GM18868 (cell line): ENCODE data around the gene MYO9A.
"Not testable (repeated sequence)": the region's sequence is repeated elsewhere in the genome, so short reads cannot be mapped to it uniquely, and the experiment has no call there.

ENCODE experiments used
- ATAC-seq: cut with Tn5 transposase; IDR thresholded peaks from one replicate; pipeline ENCODE4 v1.9.1; 2021; ENCODE audit warnings: mild to moderate bottlenecking, moderate library complexity; ENCODE audit not compliant: unreplicated experiment

Gene MYO9A

DNA sequence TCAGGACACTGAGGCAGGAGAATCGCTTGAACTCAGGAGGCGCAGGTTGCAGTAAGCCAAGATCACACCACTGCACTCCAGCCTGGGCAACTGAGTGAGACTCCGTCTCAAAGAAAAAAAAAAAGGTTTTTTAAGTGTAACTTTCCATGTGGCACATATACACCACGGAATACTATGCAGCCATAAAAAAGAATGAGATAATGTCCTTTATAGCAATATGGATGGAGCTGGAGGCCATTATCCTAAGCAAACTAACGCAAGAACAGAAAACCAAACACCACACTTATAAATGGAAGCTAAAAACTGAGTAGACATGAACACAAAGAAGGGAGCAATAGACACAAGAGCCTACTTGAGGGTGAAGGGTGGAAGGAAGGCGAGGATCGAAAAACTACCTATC, 64.7 kb downstream of the MYO9A start:
- ATAC-seq: not testable (repeated sequence)

DNA sequence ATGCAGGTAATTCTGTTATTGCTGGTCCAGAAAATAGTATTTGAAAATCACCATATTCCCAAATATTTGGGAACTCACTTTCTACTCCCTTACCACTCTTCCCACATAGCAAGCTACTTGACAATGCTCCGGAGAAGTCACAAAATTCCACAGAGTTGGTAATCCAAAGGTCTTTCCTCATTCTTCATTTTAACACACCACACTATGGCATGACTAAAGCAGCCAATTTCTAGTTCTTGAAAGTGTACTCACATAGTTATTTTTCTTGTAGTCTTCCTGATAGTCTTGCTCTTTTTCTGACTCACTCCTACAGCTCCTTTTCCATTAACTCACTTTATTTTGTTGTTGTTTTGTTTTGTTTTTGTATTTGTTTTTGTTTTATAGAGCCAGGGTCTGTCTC, 67.2 kb downstream of the MYO9A start:
- no peak for ATAC-seq

DNA sequence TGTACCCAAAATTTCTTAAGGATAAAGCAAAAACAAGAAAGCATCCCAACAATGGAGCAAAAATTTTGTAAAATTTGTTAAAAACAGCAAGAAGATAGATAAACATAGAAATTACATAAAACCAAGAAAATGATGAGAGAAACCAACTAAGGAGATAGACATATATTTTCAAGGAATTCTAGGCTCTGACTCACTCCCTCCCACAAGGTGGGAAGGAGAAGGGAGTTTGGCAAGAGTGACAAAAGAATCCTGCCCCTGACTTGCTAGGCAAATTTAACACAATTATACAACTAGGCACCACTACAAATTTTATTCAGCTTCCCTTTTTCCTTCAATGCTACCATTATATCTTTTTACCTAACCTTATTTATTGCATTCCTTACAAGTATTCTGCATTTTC, 70.9 kb downstream of the MYO9A start:
- no peak for ATAC-seq

DNA sequence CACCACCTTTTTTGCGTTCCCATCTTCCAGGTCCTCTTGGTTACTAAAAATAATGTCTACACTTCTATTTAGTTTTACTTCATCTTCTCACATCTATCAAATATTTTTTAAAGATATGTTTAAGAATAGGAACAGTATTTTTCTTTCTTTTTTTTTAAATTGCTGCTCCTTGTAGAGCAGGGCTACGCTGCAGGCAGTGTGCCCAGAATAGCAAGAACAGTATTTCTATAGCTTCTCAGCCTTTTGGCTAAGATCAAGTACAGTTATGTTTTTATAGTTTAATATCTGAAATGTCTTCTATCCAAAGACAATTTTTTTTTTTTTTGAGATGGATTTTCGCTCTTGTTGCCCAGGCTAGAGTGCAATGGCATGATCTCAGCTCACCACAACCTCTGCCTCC, 73.0 kb downstream of the MYO9A start:
- ATAC-seq: no peak

DNA sequence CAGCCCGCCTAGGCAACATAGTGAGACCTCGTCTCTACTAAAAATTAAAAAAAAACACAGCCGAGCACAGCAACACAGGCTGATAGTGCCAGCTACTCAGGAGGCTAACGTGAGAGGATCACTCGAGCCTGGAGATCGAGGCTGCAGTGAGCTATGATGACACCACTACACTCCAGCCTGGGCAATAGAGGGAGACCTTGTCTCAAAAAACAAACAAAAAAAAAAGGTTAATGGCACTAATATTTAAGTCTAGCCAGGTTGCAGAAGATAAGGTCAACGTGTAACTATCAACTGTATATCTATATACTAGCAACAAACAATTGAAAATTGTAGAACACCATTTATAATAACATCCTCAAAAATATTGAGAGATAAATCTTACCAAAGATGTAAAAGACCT, 75.1 kb downstream of the MYO9A start:
- no peak for ATAC-seq

DNA sequence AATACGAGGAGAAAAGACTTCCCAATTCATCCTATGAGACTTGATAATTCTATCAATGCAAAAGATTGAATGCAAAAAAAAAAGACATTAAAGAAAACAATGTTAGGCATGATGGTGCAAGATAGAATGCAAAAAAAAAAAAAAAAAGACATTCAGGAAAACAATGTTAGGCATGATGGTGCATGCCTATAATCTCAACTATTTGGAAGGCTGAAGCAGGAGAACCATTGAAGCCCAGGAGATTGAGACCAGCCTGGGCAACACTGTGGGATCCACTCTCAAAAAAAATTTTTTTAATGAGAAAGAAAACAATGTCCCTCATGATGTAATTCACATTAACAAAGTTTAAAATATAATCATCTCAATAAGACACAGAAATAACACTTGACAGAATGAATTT, 75.9 kb downstream of the MYO9A start:
- no peak for ATAC-seq

DNA sequence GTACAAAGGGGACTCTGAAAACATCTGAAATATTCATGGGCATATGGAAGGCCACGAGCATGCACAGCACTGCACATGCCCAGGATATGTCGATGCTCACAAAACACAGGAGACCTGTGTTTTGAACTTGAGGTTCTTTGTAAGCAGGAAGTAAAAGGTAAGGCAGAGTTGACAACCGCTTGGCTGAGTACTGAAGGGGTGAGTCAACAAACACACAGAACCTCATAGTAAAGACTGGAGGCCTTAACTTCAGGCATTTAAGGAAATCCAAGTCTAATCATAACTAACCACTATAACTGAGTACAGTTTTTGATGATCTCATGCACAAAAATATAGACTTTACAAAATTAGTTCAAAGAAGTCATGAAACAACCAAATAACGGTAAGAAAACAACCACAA, 80.6 kb downstream of the MYO9A start:
- ATAC-seq: no peak

DNA sequence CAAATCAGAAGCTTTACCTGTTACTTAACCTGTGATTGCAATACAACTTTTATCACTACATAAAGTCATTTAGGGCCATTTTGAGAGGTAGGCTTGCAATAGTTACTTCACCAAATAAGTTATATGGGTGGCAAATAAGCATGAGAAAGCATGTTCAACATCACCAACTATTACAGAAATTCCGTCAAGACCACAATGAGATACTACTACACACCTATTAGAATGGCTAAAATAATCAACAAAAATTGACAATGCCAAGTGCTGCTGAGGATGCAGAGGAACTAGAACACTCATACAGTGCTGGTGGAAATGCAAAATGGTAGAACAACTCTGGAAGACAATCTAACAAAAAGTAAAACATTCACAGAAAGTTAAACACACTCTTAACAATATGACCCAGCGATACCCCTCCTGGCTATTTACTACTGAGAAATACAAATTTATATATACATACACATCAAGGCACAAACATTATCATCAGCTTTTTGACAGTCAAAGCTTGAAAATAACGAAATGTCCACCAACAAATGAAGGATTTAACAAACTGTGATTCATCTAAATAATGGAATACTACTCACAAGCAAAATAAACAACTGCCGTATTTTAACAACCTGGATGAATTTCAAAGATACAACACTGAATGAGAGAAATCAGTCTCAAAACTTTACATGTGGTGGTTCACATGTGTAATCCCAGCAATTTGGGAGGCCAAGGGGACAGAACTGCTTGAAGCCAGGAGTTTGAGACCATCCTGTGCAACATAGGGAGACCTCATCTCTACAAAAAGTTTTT, 82.9 kb downstream of the MYO9A start:
- no peak for ATAC-seq

DNA sequence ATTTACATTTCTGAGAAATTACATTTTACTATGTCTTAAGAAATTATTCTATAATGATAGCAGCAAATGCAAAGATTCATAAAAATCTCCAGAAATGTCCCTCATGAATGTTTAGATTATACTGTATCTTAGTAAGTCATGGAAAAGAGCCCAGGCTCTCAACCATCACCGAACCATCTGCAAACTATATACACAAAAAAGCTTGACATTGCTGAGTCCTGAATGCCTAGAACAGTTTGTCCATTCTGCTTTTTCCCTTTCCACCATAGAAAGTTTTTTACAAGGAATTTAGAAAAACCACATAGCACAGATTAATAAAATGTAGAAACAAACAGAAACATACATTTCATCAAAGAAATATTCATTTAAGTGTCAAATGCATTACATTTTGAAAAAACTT, 83.6 kb downstream of the MYO9A start:
- no peak for ATAC-seq

DNA sequence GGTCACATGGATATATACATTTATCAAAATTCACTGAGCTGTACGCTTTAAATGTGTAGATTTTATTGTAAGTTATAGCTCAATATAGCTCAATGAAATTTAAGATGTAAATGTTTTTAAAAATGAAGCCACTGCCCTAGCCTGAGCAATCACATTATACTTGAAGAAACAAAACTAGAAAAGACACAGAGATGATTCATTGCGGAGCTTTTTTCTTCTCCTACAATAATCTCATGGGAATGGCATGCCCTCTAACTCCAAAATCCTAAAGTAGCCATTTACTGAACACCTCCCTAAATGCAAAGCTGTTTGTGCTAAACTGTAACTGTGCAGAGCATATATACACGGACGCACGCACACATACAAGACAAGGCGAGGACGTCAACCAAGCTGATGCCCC, 84.2 kb downstream of the MYO9A start:
- ATAC-seq: no peak

DNA sequence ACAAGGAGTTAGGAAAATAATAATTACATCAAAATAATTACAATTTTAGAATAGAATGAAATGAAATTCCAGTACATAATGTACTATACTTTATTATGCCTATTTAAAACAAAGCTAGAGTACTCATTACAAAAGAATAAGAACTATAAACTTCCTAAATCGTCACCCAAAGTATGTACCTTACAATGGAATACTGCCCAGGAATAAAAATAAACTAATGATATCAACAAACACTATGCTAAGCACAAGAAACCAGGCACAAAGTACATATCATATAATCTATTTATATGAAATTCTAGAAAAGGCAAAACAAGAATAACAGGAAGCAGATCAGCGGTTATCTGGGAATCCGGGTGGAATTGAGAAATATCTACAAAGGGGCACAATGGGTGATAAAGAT, 84.7 kb downstream of the MYO9A start:
- ATAC-seq: no peak

DNA sequence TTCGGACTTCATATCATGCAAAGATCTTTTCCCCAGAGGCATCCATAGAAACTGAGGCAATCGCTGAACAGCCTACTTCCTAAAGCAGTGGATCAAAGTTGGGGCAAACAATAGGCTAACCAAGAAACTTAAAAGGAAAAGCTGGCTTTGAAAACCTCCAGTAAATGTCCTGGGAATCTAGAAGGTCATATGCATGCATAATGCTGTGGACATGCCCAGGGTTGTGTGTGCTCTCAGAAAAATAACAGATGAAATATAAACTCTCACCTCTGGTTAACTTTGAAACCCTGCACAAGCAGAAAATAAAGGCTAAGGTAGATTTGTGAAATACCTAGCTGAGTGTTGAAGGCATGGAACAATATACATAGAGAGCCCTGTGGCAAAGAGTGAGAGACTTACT, 96.3 kb downstream of the MYO9A start:
- no peak for ATAC-seq

DNA sequence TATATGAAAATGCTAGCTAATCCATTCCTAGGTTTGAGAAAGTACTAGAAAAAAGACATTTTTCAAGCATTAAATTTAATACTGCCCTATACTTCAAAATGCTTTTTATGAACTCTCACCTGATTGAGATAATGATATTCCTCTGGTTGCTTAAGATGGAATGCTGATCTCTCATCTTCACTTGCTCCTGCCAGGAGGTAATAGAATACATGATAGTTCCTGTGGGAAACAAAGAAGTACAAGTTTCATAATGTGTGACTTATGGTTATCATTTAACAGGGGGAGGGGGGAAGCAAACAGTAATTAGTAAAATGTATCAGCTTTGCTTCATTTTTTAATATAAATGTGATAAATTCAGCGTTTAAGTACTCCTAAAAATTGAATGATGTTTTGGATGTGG, 97.2 kb downstream of the MYO9A start:
- no peak for ATAC-seq

DNA sequence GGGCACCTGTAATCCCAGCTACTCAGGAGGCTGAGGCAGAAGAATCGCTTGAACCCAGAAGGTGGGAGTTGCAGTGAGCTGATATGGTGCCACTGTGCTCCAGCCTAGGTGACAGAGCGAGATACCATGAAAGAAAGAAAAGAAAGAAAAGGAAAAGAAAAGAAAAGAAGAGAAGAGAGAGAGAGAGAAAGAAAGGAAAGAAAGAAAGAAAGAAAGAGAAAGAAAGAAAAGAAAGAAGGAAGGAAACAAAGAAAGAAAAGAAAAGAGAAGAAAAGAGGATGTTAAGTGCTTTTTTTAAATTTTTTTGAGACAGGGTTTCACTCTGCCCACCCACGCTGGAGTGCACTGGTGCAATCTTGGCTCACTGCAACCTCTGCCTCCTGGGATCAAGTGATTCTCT, 103.4 kb downstream of the MYO9A start:
- ATAC-seq: not testable (repeated sequence)

DNA sequence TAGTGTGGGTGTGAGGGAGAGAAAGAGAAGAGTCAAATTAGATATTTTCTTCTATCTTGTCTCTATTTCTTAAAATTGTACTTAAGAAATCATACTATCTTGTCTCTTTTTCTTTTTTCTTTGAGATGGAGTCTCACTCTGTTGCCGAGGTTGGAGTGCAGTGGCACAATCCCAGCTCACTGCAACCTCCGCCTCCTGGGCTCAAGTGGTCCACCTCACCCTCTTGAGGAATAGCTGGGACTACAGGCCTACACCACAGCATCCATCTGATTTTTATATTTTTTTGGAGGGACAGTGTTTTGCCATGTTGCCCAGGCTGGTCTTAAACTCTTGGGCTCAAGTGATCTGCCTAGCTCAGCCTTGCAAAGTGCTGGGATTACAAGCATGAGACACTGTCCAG, 104.2 kb downstream of the MYO9A start:
- ATAC-seq: no peak

DNA sequence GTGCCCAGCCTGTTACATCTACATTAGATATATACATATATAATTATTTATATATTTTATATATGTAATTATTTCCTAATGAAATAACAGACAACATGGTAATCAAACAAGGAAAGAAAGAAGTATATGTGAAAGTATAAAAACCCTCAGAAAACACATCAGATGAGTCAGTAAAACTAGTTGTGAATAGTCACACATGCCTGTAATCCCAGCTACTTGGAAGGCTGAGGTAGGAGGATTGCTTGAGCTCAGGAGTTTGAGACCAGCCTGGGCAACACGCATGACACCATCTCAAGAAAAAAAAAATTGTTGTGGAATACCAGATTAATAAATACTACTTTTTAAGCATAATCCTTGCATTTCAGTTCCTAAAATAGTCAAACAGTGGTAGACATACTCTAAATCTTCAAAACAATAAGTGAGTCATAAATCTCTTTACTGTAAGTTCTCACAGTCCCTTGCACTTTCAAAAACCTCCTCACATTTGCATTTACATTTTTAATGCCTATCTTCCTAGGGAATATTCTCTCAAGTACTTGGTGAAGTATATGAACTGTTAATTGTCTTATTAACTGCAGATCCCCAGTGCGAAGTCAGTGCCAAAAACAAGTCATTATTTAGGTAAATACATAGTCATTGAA, 106.5 kb downstream of the MYO9A start:
- no peak for ATAC-seq

DNA sequence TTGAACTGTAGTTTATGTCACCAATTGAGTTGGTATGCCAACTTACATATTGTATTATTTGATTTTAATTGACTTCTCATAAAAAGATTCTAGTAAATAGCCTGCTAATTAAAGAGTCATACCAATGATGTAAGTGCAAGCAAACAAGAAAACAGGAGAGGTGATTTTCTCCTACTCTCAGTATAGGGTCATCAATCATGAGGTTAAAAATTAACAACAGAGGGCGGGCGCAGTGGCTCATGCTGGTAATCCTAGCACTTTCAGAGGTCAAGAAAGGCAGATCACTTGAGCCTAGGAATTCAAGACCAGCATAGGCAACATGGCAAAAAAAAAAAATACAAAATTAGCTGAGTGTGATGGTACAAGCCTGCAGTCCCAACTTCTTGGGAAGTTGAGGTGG, 108.7 kb downstream of the MYO9A start:
- no peak for ATAC-seq

DNA sequence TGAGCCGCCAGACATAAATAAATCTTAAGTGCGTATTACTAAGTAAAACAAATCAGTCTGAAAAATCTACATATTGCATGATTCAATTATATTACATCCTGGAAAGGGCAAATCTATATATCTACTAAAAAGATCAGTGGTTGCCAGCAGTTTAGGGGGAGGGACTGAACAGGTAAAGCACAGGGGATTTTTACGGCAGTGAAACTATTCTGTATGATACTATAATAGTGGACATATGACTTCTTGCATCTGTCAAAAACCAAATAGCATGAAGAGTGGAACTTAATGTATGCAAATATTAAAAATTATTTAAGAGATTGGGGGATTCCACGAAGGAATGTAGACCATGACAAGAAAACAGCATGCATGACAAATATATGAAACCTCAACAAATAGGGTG, 111.6 kb downstream of the MYO9A start:
- ATAC-seq: no peak

DNA sequence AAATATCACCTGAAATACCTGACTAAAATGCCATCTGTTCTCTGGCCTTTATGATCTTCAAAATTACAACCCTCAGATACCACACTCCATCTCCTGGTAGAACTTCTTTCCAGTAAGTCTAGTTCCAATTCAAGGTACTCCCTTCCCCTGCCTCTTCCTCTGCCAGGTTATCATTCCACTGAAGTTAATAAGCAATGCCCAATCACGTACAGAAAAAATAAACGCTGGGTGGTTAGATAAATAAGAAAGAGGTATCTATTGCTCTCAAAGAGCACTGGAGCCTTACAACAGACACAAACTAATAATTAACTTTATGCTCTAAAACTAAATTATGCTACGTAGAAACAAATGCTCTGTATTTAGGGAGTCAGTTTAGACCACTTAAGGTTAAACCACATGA, 112.5 kb downstream of the MYO9A start:
- ATAC-seq: no peak

DNA sequence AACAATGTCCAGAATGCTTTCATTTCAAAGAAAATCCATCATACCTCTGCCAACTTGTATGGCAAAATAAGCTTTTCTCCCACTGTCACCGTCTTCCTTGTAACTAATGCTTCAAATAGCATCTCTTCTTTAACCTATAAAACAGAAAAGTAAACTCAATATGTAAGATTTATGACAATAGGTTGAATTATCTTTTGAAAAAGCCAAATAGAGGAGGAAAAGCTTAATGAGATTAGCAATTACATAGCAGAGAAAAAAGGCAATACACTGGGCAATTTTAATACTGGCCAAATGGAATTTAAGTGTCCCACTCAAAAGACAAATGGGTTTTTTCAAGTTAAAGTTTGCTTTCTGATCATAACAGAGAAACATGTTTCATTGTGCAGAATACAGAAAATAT, 118.1 kb downstream of the MYO9A start:
- ATAC-seq: no peak

DNA sequence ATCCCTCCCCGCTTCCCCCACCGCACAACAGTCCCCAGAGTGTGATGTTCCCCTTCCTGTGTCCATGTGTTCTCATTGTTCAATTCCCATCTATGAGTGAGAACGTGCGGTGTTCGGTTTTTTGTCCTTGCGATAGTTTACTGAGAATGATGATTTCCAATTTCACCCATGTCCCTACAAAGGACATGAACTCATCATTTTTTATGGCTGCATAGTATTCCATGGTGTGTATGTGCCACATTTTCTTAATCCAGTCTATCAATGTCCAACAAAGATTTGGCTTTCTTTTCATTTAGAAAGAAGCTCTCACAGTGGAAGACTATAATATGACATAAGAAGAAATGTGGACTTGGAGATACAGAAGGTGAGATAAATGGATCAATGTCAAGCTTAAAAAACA, 119.2 kb downstream of the MYO9A start:
- not testable (repeated sequence) for ATAC-seq

DNA sequence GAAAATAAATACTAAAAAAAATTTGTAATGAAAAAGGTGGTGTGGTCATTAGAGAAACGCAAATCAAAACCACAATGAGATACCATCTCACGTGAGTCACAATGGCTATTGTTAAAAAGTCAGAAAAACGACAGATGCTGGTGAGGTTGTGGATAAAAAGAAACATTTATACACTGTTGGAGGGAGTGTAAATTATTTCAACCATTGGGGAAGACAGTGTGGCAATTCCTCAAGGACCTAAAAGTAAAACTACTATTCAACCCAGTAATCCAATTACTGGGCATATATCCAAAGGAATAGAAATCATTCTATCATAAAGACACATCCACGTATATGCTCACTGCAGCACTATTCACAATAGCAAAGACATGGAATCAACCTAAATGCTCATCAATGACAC, 120.3 kb downstream of the MYO9A start:
- no peak for ATAC-seq

DNA sequence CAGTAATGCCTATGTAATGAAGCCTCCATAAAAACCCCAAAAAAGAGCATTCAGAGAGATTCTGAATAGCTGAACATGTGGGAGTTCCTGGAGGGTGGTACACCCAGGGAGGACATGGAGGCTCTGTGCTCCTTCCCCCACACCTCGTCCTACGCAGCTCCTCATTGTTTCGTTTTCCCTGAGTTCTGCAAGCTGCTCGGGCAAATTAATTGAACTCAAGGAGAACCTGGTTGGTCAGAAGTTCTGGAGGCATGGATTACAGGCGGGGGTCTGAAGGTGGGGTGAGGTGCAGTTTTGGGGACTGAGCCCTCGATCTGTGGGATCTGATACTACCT, 142.2 kb downstream of the MYO9A start:
- ATAC-seq: no peak
